AG09319 (cell line): ENCODE results near the gene SMARCE1.

Source experiments
- DNase-seq: peaks from one replicate; pipeline ENCODE4 v3.0.0-alpha.2; 2010; ENCODE audit warnings: low read depth; ENCODE audit errors: extremely low read depth
- TF ChIP-seq, protein P1 (sequence below): IDR thresholded peaks from 2 replicates; pipeline ENCODE4 v1.5.1; 2011; ENCODE audit warnings: low read depth, mild to moderate bottlenecking, inconsistent platforms, low read length, moderate library complexity

Gene SMARCE1

DNA sequence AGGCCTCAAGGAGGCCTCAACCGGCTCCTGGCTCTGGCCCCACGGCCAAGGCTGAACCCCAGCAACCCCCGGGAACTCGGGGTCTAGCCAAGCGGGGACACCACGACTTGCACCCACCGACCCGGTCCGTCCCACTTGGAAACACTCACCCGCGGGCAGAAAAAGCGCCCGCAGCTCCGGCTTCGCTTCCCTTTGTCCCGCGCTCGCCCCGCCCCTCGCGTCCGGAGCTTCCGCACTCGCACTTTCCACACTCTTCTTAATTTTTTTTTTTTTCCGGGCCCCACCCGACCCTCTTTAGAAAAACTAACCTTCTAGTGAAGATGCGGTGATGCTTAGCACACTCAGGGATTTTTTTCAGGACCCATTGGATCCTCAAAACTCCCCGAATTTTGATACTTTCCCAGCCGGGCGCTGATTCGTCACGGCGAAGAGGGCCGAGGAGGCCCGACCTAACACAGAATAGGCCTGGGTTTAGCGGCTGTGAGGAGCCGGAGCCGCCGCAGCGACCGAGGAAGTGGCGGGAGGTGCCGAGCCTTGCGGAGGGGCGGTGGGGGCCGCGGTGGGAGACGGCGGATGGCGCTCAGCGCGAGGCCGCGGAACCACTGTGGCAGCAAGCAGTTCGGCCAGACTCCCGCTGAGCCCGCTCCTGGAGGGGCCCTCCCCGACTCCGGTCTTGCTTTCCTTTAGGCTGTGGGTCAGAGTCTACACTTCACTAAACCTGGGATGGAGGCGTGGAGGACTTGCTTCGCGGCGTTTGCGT lies at the start of gene SMARCE1:
SMARCE1 (minus strand) TSS at position 195 of the 760 bp plus-strand sequence. CDS start 2,016 bp downstream, outside the sequence.
- TF ChIP-seq, protein P1, sequence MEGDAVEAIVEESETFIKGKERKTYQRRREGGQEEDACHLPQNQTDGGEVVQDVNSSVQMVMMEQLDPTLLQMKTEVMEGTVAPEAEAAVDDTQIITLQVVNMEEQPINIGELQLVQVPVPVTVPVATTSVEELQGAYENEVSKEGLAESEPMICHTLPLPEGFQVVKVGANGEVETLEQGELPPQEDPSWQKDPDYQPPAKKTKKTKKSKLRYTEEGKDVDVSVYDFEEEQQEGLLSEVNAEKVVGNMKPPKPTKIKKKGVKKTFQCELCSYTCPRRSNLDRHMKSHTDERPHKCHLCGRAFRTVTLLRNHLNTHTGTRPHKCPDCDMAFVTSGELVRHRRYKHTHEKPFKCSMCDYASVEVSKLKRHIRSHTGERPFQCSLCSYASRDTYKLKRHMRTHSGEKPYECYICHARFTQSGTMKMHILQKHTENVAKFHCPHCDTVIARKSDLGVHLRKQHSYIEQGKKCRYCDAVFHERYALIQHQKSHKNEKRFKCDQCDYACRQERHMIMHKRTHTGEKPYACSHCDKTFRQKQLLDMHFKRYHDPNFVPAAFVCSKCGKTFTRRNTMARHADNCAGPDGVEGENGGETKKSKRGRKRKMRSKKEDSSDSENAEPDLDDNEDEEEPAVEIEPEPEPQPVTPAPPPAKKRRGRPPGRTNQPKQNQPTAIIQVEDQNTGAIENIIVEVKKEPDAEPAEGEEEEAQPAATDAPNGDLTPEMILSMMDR = no peak
- DNase-seq = peak; percentile 31

GRCh38 chr17:40697297-40697696 lies 49.7 kb upstream of the SMARCE1 start:
- DNase-seq = no peak
- TF ChIP-seq, protein P1 = no peak

DNA sequence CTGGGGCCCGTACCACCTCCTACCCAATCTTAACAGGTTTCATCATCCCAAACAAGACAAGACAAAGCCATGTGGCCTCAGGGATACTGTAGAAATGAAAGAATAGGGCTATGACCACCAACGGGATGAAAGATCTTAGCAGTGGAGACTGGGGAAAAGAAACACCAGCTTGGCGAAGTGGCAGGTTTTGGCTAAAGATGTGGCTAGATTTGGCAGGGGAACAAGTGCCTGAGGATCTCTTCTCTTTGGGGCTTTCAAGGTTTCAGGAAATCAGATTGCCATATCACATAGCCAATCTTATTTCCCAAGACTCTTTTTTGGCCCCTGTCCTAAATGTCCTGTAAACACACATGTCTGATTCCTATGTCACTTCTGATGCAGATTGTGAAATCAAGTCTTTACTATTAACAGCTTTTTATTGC lies 49.0 kb upstream of the SMARCE1 start:
- peak; percentile 4 for DNase-seq

DNA sequence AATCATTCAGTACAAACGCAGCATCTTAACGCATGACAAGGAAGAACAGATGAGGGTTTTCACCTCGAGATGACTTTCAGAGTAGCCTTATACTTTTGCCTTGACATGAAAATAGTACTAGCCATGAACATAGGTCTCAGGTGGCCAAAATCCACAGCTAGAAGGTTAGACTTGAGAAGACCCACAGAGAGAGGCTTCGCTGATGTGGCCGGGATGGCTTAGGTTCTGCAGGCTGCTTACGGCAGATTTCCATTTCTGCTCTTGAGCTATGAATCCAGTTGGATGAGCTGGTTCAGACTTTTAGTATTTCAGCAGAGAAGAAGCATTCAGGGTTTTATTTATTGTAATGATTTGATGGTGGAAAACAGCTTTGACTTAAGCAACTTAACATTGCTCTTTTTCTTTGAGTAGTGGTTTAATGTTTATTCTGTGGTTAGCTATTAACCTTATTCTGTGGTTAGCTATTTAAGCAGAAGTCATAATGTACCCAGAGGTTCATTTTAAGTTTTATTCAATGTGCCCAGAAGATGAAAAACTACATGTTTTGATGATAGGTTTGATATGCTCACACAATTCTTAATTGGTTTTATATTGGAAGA lies 48.4 kb upstream of the SMARCE1 start:
- TF ChIP-seq, protein P1 = no peak
- DNase-seq = no peak

More for the DNA sequence above, 49.0 kb upstream of the SMARCE1 start:
- TF ChIP-seq, protein P1 = no peak

DNA sequence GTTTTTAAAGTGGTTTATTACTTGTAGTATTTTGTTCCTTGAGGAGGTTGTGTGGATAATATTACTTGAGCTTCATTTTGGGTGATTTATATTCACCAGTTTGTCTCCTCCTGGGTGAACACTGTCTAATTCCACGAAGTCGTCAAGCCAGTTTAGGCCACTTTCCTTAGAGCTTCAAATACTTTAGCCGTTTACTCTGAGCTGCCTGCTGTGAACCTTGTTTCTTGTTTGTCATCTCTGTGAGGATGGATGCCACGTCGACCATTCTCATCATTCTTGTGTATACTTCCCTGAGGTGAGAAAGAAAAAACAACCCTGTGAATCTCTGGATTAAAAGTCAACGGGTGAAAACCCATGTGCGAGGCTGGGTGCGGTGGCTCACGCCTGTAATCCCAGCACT lies 47.0 kb upstream of the SMARCE1 start:
- TF ChIP-seq, protein P1 = no peak
- DNase-seq = no peak

GRCh38 chr17:40687106-40687505 lies 39.5 kb upstream of the SMARCE1 start:
- DNase-seq = no peak

GRCh38 chr17:40686192-40686591 lies 38.6 kb upstream of the SMARCE1 start:
- TF ChIP-seq, protein P1 = no peak
- no peak for DNase-seq

More at GRCh38 chr17:40687106-40687505, 39.5 kb upstream of the SMARCE1 start:
- TF ChIP-seq, protein P1 = no peak
